Muscle of arm (tissue), 12 donors: ENCODE results near the gene ARHGAP10. TPM values are rescaled to one million over a fixed set of nuclear protein-coding genes. Genes with fewer than 3 reads are reported as not detected.
A peak's percentile ranks its signal among the peaks of the same experiment; 100 is the strongest.

ENCODE experiments used
- DNase-seq: peaks from one replicate; pipeline ENCODE4 v3.0.0-alpha.2; 2013
- polyA plus RNA-seq, 12 donors: library from polyadenylated mRNA; unstranded; fragments of 120-200 nt; gene quantifications; one replicate each; pipeline ENCODE4 v1.2.1, GENCODE V29; 2013; ENCODE audit not compliant: insufficient read length in 12 of 12

The ARHGAP10 gene
- polyA plus RNA-seq, 12 donors = 19.8 to 38.9 (median 34.9) TPM; not detected in 1

GRCh38 chr4:148092316-148093014, 360.6 kb downstream of the ARHGAP10 start:
- no peak for DNase-seq

GRCh38 chr4:148093065-148093464, 361.2 kb downstream of the ARHGAP10 start:
- no peak for DNase-seq

GRCh38 chr4:148094149-148094548, 362.3 kb downstream of the ARHGAP10 start:
- no peak for DNase-seq

GRCh38 chr4:148095346-148095923, 363.5 kb downstream of the ARHGAP10 start:
- no peak for DNase-seq

- no peak for DNase-seq
These were observed 365.9 kb downstream of the ARHGAP10 start for GRCh38 chr4:148097801-148098200.

GRCh38 chr4:148101235-148101634, 369.3 kb downstream of the ARHGAP10 start:
- no peak for DNase-seq

- no peak for DNase-seq
These were observed 369.9 kb downstream of the ARHGAP10 start for GRCh38 chr4:148101790-148102189.

- DNase-seq = no peak
These were observed 371.9 kb downstream of the ARHGAP10 start for GRCh38 chr4:148103597-148104355.

- no peak for DNase-seq
These were observed 376.9 kb downstream of the ARHGAP10 start for GRCh38 chr4:148108766-148109165.

GRCh38 chr4:148109216-148109615, 377.3 kb downstream of the ARHGAP10 start:
- DNase-seq = no peak

- no peak for DNase-seq
These were observed 378.3 kb downstream of the ARHGAP10 start for GRCh38 chr4:148110169-148110568.

- no peak for DNase-seq
These were observed 380.5 kb downstream of the ARHGAP10 start for GRCh38 chr4:148112231-148112982.

GRCh38 chr4:148114436-148114835, 382.5 kb downstream of the ARHGAP10 start:
- DNase-seq = no peak

- DNase-seq = peak; percentile 87
These were observed 384.4 kb downstream of the ARHGAP10 start for GRCh38 chr4:148116264-148116663.

- no peak for DNase-seq
These were observed 385.1 kb downstream of the ARHGAP10 start for GRCh38 chr4:148116969-148117368.

GRCh38 chr4:148118179-148118578, 386.3 kb downstream of the ARHGAP10 start:
- DNase-seq = no peak

GRCh38 chr4:148118633-148119032, 386.7 kb downstream of the ARHGAP10 start:
- peak; percentile 16 for DNase-seq

- no peak for DNase-seq
These were observed 388.3 kb downstream of the ARHGAP10 start for GRCh38 chr4:148120216-148120615.
